ENCODE results near the gene RIC3.
A peak's percentile ranks its signal among the peaks of the same experiment; 100 is the strongest.

Gene RIC3

GRCh38 chr11:8092587-8093424 lies 76.0 kb downstream of the RIC3 start:
- Histone ChIP-seq H2AFZ (ENCODE audit: low read length) (peak overlapping the region; percentile 49), H3K4me1 (ENCODE audit: low read length) (no peaks in the 10 kb centered on the region), H4K20me1 (ENCODE audit: insufficient read depth, low read length) (no peaks in the 10 kb centered on the region), H3K4me2 (ENCODE audit: low read depth, low read length) (peak overlapping the region; percentile 14; the same call in 1 of the 2 replicates), H3K27ac (ENCODE audit: low read length) (no peak overlapping the region), H3F3A (ENCODE audit: insufficient read depth, low read length) (no peaks in the 10 kb centered on the region), H3K27me3 (replicated peaks; ENCODE audit: insufficient read depth, low read length) (no peaks in the 10 kb centered on the region), H3K9me3 (replicated peaks; ENCODE audit: insufficient read depth, low read length) (no peaks in the 10 kb centered on the region), H3K36me3 (replicated peaks; ENCODE audit: insufficient read depth, low read length) (no peaks in the 10 kb centered on the region), H3K9me2 (replicated peaks; ENCODE audit: insufficient read depth, low read length) (no peaks in the 10 kb centered on the region), H3K9ac (ENCODE audit: low read length) (no peak overlapping the region), H3K79me2 (ENCODE audit: low read length) (no peaks in the 10 kb centered on the region), H3K4me3 (ENCODE audit: low read length) (no peak overlapping the region)
- TF ChIP-seq CTCF (IDR thresholded peaks at IDR 0.05; ENCODE audit: low read length) (peak; percentile 76), EZH2phosphoT487 (IDR thresholded peaks at IDR 0.05; ENCODE audit: low read length) (no peak), EZH2 (optimal IDR thresholded peaks at IDR 0.05; ENCODE audit: low read depth, low read length) (no peak)
- peak; percentile 68 for DNase-seq

GRCh38 chr11:8091721-8092120 lies 77.1 kb downstream of the RIC3 start:
- no peak overlapping the region for H3K4me3 ChIP-seq (ENCODE audit: low read length)
- no peaks in the 10 kb centered on the region for H3K4me1 ChIP-seq (ENCODE audit: low read length)
- H3K9ac ChIP-seq (ENCODE audit: low read length) = no peak overlapping the region
- no peak for TF ChIP-seq CTCF (IDR thresholded peaks at IDR 0.05; ENCODE audit: low read length)
- TF ChIP-seq EZH2 (optimal IDR thresholded peaks at IDR 0.05; ENCODE audit: low read depth, low read length) = no peak
- no peak for TF ChIP-seq EZH2phosphoT487 (IDR thresholded peaks at IDR 0.05; ENCODE audit: low read length)
- no peaks in the 10 kb centered on the region for H3K27me3 ChIP-seq (replicated peaks; ENCODE audit: insufficient read depth, low read length)
- no peaks in the 10 kb centered on the region for H3K9me3 ChIP-seq (replicated peaks; ENCODE audit: insufficient read depth, low read length)
- no peaks in the 10 kb centered on the region for H3K79me2 ChIP-seq (ENCODE audit: low read length)
- no peak for DNase-seq
- H3K27ac ChIP-seq (ENCODE audit: low read length) = no peak overlapping the region
- H3K4me2 ChIP-seq (ENCODE audit: low read depth, low read length) = no peak overlapping the region
- H3F3A ChIP-seq (ENCODE audit: insufficient read depth, low read length) = no peaks in the 10 kb centered on the region
- H4K20me1 ChIP-seq (ENCODE audit: insufficient read depth, low read length) = no peaks in the 10 kb centered on the region
- H3K9me2 ChIP-seq (replicated peaks; ENCODE audit: insufficient read depth, low read length) = no peaks in the 10 kb centered on the region
- H2AFZ ChIP-seq (ENCODE audit: low read length) = no peak overlapping the region
- H3K36me3 ChIP-seq (replicated peaks; ENCODE audit: insufficient read depth, low read length) = no peaks in the 10 kb centered on the region

- no peaks in the 10 kb centered on the region for H3K4me1 ChIP-seq (ENCODE audit: low read length)
- H3K36me3 ChIP-seq (replicated peaks; ENCODE audit: insufficient read depth, low read length) = no peaks in the 10 kb centered on the region
- no peak overlapping the region for H3K9ac ChIP-seq (ENCODE audit: low read length)
- no peaks in the 10 kb centered on the region for H3K9me3 ChIP-seq (replicated peaks; ENCODE audit: insufficient read depth, low read length)
- no peak overlapping the region for H3K27ac ChIP-seq (ENCODE audit: low read length)
- H3K9me2 ChIP-seq (replicated peaks; ENCODE audit: insufficient read depth, low read length) = no peaks in the 10 kb centered on the region
- H3K79me2 ChIP-seq (ENCODE audit: low read length) = no peaks in the 10 kb centered on the region
- H3K4me3 ChIP-seq (ENCODE audit: low read length) = no peak overlapping the region
- TF ChIP-seq EZH2phosphoT487 (IDR thresholded peaks at IDR 0.05; ENCODE audit: low read length) (no peak), CTCF (IDR thresholded peaks at IDR 0.05; ENCODE audit: low read length) (peak; percentile 38)
- DNase-seq = peak; percentile 38
- no peaks in the 10 kb centered on the region for H3K27me3 ChIP-seq (replicated peaks; ENCODE audit: insufficient read depth, low read length)
- no peak overlapping the region for H2AFZ ChIP-seq (ENCODE audit: low read length)
- no peaks in the 10 kb centered on the region for H4K20me1 ChIP-seq (ENCODE audit: insufficient read depth, low read length)
- H3F3A ChIP-seq (ENCODE audit: insufficient read depth, low read length) = no peaks in the 10 kb centered on the region
- no peak overlapping the region for H3K4me2 ChIP-seq (ENCODE audit: low read depth, low read length)
Measured at GRCh38 chr11:8090756-8091155, 78.1 kb downstream of the RIC3 start.

Data from MM.1S (cell line).